ENCODE measurements around the gene HOOK2. TPM values are rescaled to one million over a fixed set of nuclear protein-coding genes. Genes with fewer than 3 reads are reported as not detected.

Gene HOOK2
- total and polyA plus RNA-seq, 2 of the 13 experiments (the other 11 are each of a cell fraction or from before 2014, with no cell fraction given): 9.2 to 12.9 TPM

DNA sequence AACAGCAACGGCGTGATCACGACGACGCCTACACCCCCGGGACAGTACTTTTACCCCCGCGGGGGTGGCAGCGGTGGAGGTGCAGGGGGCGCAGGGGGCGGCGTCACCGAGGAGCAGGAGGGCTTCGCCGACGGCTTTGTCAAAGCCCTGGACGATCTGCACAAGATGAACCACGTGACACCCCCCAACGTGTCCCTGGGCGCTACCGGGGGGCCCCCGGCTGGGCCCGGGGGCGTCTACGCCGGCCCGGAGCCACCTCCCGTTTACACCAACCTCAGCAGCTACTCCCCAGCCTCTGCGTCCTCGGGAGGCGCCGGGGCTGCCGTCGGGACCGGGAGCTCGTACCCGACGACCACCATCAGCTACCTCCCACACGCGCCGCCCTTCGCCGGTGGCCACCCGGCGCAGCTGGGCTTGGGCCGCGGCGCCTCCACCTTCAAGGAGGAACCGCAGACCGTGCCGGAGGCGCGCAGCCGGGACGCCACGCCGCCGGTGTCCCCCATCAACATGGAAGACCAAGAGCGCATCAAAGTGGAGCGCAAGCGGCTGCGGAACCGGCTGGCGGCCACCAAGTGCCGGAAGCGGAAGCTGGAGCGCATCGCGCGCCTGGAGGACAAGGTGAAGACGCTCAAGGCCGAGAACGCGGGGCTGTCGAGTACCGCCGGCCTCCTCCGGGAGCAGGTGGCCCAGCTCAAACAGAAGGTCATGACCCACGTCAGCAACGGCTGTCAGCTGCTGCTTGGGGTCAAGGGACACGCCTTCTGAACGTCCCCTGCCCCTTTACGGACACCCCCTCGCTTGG is 16.9 kb upstream of the HOOK2 start (continued):
- TF ChIP-seq GMEB1 (CRISPR knock-in tag; IDR thresholded peaks at IDR 0.05; ENCODE audit: borderline replicate concordance): peak; percentile 19; the same call in 1 of the 2 replicates
- TF ChIP-seq ZNF784 (CRISPR knock-in tag; IDR thresholded peaks at IDR 0.05; ENCODE audit: borderline replicate concordance): no peak
- TF ChIP-seq, protein P1, sequence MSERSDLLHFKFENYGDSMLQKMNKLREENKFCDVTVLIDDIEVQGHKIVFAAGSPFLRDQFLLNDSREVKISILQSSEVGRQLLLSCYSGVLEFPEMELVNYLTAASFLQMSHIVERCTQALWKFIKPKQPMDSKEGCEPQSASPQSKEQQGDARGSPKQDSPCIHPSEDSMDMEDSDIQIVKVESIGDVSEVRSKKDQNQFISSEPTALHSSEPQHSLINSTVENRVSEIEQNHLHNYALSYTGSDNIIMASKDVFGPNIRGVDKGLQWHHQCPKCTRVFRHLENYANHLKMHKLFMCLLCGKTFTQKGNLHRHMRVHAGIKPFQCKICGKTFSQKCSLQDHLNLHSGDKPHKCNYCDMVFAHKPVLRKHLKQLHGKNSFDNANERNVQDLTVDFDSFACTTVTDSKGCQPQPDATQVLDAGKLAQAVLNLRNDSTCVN (CRISPR knock-in tag; IDR thresholded peaks at IDR 0.05; ENCODE audit: borderline replicate concordance): peak; percentile 46; the same call in 1 of the 2 replicates
- TF ChIP-seq ZMYM2 (CRISPR knock-in tag; IDR thresholded peaks at IDR 0.05): no peak
- no peak; the same call in 1 of the 2 replicates for TF ChIP-seq ZNF142 (CRISPR knock-in tag; IDR thresholded peaks at IDR 0.05)
- TF ChIP-seq, protein P2, sequence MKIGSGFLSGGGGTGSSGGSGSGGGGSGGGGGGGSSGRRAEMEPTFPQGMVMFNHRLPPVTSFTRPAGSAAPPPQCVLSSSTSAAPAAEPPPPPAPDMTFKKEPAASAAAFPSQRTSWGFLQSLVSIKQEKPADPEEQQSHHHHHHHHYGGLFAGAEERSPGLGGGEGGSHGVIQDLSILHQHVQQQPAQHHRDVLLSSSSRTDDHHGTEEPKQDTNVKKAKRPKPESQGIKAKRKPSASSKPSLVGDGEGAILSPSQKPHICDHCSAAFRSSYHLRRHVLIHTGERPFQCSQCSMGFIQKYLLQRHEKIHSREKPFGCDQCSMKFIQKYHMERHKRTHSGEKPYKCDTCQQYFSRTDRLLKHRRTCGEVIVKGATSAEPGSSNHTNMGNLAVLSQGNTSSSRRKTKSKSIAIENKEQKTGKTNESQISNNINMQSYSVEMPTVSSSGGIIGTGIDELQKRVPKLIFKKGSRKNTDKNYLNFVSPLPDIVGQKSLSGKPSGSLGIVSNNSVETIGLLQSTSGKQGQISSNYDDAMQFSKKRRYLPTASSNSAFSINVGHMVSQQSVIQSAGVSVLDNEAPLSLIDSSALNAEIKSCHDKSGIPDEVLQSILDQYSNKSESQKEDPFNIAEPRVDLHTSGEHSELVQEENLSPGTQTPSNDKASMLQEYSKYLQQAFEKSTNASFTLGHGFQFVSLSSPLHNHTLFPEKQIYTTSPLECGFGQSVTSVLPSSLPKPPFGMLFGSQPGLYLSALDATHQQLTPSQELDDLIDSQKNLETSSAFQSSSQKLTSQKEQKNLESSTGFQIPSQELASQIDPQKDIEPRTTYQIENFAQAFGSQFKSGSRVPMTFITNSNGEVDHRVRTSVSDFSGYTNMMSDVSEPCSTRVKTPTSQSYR (CRISPR knock-in tag; IDR thresholded peaks at IDR 0.05; ENCODE audit: borderline replicate concordance): peak; percentile 53; the same call in 1 of the 2 replicates
- 0 out of 2 replicates have a peak, but pooled peaks have one; percentile 41 for TF ChIP-seq POLR2AphosphoS5 (IDR thresholded peaks at IDR 0.05; ENCODE audit: low read depth, low read length)
- no peak for TF ChIP-seq ZBTB37 (CRISPR knock-in tag; IDR thresholded peaks at IDR 0.05)
- TF ChIP-seq ZBTB25 (CRISPR knock-in tag; IDR thresholded peaks at IDR 0.05): 0 out of 2 replicates have a peak, but pooled peaks have one; percentile 34
- TF ChIP-seq CENPT (CRISPR knock-in tag; IDR thresholded peaks at IDR 0.05; ENCODE audit: low read depth): 0 out of 2 replicates have a peak, but pooled peaks have one; percentile 91

Measured in HepG2 (cell line).